Astrocyte (in vitro differentiated cells and primary cell): ENCODE measurements around the gene NPFFR1. TPM values are rescaled to one million over a fixed set of nuclear protein-coding genes. Genes with fewer than 3 reads are reported as not detected.

Source experiments
- DNase-seq: peaks from one replicate; pipeline ENCODE4 v3.0.0-alpha.2; 2010; ENCODE audit warnings: low read depth
- FAIRE-seq: peaks from 2 replicates; lab custom pipeline; 2011; peaks lifted over from hg19 to GRCh38; lab: Jason Lieb, UNC
- H2AFZ ChIP-seq: 2 replicates; pipeline ENCODE4 v1.6.0; 2012; ENCODE audit warnings: low read depth, low read length, inconsistent platforms
- H3K27ac ChIP-seq: 2 replicates; pipeline ENCODE4 v1.5.1; 2011; ENCODE audit warnings: low read depth, low read length, inconsistent platforms
- H3K27me3 ChIP-seq: 2 replicates; pipeline ENCODE4 v1.6.0; 2011; ENCODE audit warnings: low read length, inconsistent platforms; ENCODE audit not compliant: insufficient read depth
- H3K36me3 ChIP-seq: 2 replicates; pipeline ENCODE4 v1.5.1; 2011; ENCODE audit warnings: low read length, inconsistent platforms; ENCODE audit not compliant: insufficient read depth
- H3K4me1 ChIP-seq: 2 replicates; pipeline ENCODE4 v1.5.1; 2011; ENCODE audit warnings: low read length, inconsistent platforms; ENCODE audit not compliant: insufficient read depth
- H3K4me2 ChIP-seq: 2 replicates; pipeline ENCODE4 v1.6.0; 2012; ENCODE audit warnings: low read length, inconsistent platforms
- H3K4me3 ChIP-seq: 2 replicates; pipeline ENCODE4 v1.5.1; 2011; ENCODE audit warnings: low read depth, mild to moderate bottlenecking, low read length, inconsistent platforms; ENCODE audit not compliant: insufficient read depth
- H3K79me2 ChIP-seq: 2 replicates; pipeline ENCODE4 v1.6.0; 2012; ENCODE audit warnings: mild to moderate bottlenecking, low read length, inconsistent platforms; ENCODE audit not compliant: insufficient read depth
- H3K9ac ChIP-seq: 2 replicates; pipeline ENCODE4 v1.6.0; 2012; ENCODE audit warnings: mild to moderate bottlenecking, low read length, inconsistent platforms
- H3K9me3 ChIP-seq: 2 replicates; pipeline ENCODE4 v1.5.1; 2012; ENCODE audit warnings: low read depth, mild to moderate bottlenecking, low read length, inconsistent platforms; ENCODE audit not compliant: insufficient read depth
- H4K20me1 ChIP-seq: 2 replicates; pipeline ENCODE4 v1.6.0; 2012; ENCODE audit warnings: low read length, inconsistent platforms; ENCODE audit not compliant: insufficient read depth
- H3K27ac Mint-ChIP-seq: one replicate; pipeline ENCODE4 v1.8.0; 2021; ENCODE audit warnings: mild to moderate bottlenecking, mixed read lengths; ENCODE audit not compliant: unreplicated experiment
- H3K27me3 Mint-ChIP-seq: one replicate; pipeline ENCODE4 v1.8.0; 2021; ENCODE audit warnings: low read depth, mixed read lengths; ENCODE audit not compliant: unreplicated experiment
- H3K36me3 Mint-ChIP-seq: one replicate; pipeline ENCODE4 v1.8.0; 2021; ENCODE audit warnings: low read depth, mixed read lengths; ENCODE audit not compliant: unreplicated experiment
- H3K4me1 Mint-ChIP-seq: one replicate; pipeline ENCODE4 v1.8.0; 2021; ENCODE audit warnings: low read depth, mixed read lengths; ENCODE audit not compliant: unreplicated experiment
- H3K4me3 Mint-ChIP-seq: one replicate; pipeline ENCODE4 v1.8.0; 2021; ENCODE audit warnings: mild to moderate bottlenecking, moderate library complexity, mixed read lengths; ENCODE audit not compliant: unreplicated experiment
- H3K9me3 Mint-ChIP-seq: one replicate; pipeline ENCODE4 v1.8.0; 2021; ENCODE audit warnings: mild to moderate bottlenecking, mixed read lengths; ENCODE audit not compliant: unreplicated experiment
- EZH2 ChIP-seq: IDR thresholded peaks from 2 replicates; pipeline ENCODE4 v1.6.1; 2012; ENCODE audit warnings: mild to moderate bottlenecking, low read length, inconsistent platforms; ENCODE audit not compliant: insufficient read depth
- total RNA-seq: library from RNA; stranded (reverse); gene quantifications from 2 replicates; pipeline ENCODE4 v1.2.1, GENCODE V29; 2021
- TF ChIP-seq, protein P1 (sequence below): IDR thresholded peaks from 2 replicates; pipeline ENCODE4 v1.5.1; 2011; ENCODE audit warnings: low read depth, mild to moderate bottlenecking, inconsistent platforms, low read length, moderate library complexity; ENCODE audit not compliant: insufficient read depth

Gene NPFFR1
- total RNA-seq, 1 donor from 2014 or later, result not detected

GRCh38 chr10:70198696-70199466, 84.9 kb downstream of the NPFFR1 start:
- H3K27ac Mint-ChIP-seq, result no peak overlapping the region
- no peaks in the 10 kb centered on the region for H3K79me2 ChIP-seq
- FAIRE-seq (no peak), DNase-seq (no peak)
- peaks cover 2% of the 10 kb centered on the region for H4K20me1 ChIP-seq
- H3K9me3 Mint-ChIP-seq, result no peaks in the 10 kb centered on the region
- peaks cover 33% of the 10 kb centered on the region for H3K36me3 ChIP-seq
- no peaks in the 10 kb centered on the region for H3K4me1 ChIP-seq
- H3K4me3 ChIP-seq, result no peak overlapping the region
- H2AFZ ChIP-seq, result no peak overlapping the region
- no peak for TF ChIP-seq EZH2
- TF ChIP-seq, protein P1, sequence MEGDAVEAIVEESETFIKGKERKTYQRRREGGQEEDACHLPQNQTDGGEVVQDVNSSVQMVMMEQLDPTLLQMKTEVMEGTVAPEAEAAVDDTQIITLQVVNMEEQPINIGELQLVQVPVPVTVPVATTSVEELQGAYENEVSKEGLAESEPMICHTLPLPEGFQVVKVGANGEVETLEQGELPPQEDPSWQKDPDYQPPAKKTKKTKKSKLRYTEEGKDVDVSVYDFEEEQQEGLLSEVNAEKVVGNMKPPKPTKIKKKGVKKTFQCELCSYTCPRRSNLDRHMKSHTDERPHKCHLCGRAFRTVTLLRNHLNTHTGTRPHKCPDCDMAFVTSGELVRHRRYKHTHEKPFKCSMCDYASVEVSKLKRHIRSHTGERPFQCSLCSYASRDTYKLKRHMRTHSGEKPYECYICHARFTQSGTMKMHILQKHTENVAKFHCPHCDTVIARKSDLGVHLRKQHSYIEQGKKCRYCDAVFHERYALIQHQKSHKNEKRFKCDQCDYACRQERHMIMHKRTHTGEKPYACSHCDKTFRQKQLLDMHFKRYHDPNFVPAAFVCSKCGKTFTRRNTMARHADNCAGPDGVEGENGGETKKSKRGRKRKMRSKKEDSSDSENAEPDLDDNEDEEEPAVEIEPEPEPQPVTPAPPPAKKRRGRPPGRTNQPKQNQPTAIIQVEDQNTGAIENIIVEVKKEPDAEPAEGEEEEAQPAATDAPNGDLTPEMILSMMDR, result no peak
- H3K36me3 Mint-ChIP-seq, result peaks cover 20% of the 10 kb centered on the region
- H3K4me3 Mint-ChIP-seq, result no peak overlapping the region
- no peaks in the 10 kb centered on the region for H3K27me3 Mint-ChIP-seq
- no peak overlapping the region for H3K9ac ChIP-seq
- no peak overlapping the region for H3K4me2 ChIP-seq
- H3K9me3 ChIP-seq, result no peaks in the 10 kb centered on the region
- no peak overlapping the region for H3K27ac ChIP-seq
- peaks cover 4% of the 10 kb centered on the region for H3K4me1 Mint-ChIP-seq
- no peaks in the 10 kb centered on the region for H3K27me3 ChIP-seq

Other genes with a start within 250 kb of the NPFFR1 start
- 25.5 and 25.6 TPM in 2 replicates for gene MACROH2A2, start 231.2 kb downstream of the NPFFR1 start, total RNA-seq
- gene AIFM2, start 151.2 kb downstream of the NPFFR1 start, total RNA-seq, result 7.1 and 7.5 TPM in 2 replicates
- gene TYSND1, start 137.3 kb downstream of the NPFFR1 start, total RNA-seq, result 8.7 and 8.9 TPM in 2 replicates
- gene SAR1A, start 113.5 kb downstream of the NPFFR1 start, total RNA-seq, result 228 and 239 TPM in 2 replicates
- 95.3 and 108 TPM in 2 replicates for gene PPA1, start 50.6 kb downstream of the NPFFR1 start, total RNA-seq
- gene LRRC20, start 98.6 kb upstream of the NPFFR1 start, total RNA-seq, result 7.4 and 7.8 TPM in 2 replicates
- 73.2 and 74.0 TPM in 2 replicates for gene EIF4EBP2, start 120.1 kb upstream of the NPFFR1 start, total RNA-seq
- gene NODAL, start 157.7 kb upstream of the NPFFR1 start, total RNA-seq, result 0.43 TPM in 1 of 2 replicates, not detected in the other
- gene PALD1, start 194.8 kb upstream of the NPFFR1 start, total RNA-seq, result 1.8 and 2.0 TPM in 2 replicates